ENCODE results near the gene KCNT1.

Gene KCNT1

GRCh38 chr9:135768516-135769218 is 66.7 kb downstream of the KCNT1 start:
- H3K9me3 Mint-ChIP-seq = no peaks in the 10 kb centered on the region

GRCh38 chr9:135769489-135770202 is 67.7 kb downstream of the KCNT1 start:
- no peak for DNase-seq (ENCODE audit: low spot score in 2 of 2)
- no peaks in the 10 kb centered on the region for H3K36me3 Mint-ChIP-seq
- no peaks in the 10 kb centered on the region for H3K9me3 Mint-ChIP-seq
- H3K27ac Mint-ChIP-seq = no peak overlapping the region
- ATAC-seq = no peak
- H3K4me1 Mint-ChIP-seq = no peaks in the 10 kb centered on the region
- no peak overlapping the region for H3K4me3 Mint-ChIP-seq

More at GRCh38 chr9:135768516-135769218, 66.7 kb downstream of the KCNT1 start:
- H3K4me3 Mint-ChIP-seq = no peak overlapping the region
- H3K4me1 Mint-ChIP-seq = no peaks in the 10 kb centered on the region
- no peak for ATAC-seq
- H3K27ac Mint-ChIP-seq = no peak overlapping the region
- no peaks in the 10 kb centered on the region for H3K36me3 Mint-ChIP-seq
- DNase-seq (ENCODE audit: low spot score in 2 of 2) = no peak

GRCh38 chr9:135770203-135770535 is 68.2 kb downstream of the KCNT1 start:
- ATAC-seq (peak; percentile 53), DNase-seq (ENCODE audit: low spot score in 2 of 2) (no peak)
- Mint-ChIP-seq H3K36me3 (no peaks in the 10 kb centered on the region), H3K4me3 (no peak overlapping the region), H3K9me3 (no peaks in the 10 kb centered on the region), H3K4me1 (no peaks in the 10 kb centered on the region), H3K27ac (no peak overlapping the region)

GRCh38 chr9:135770771-135771170 is 68.8 kb downstream of the KCNT1 start:
- ATAC-seq = no peak
- H3K9me3 Mint-ChIP-seq = no peaks in the 10 kb centered on the region

GRCh38 chr9:135771401-135772051 is 69.5 kb downstream of the KCNT1 start:
- Mint-ChIP-seq H3K9me3 (no peaks in the 10 kb centered on the region), H3K36me3 (no peaks in the 10 kb centered on the region), H3K4me3 (no peak overlapping the region), H3K4me1 (no peaks in the 10 kb centered on the region), H3K27ac (no peak overlapping the region)
- no peak for DNase-seq (ENCODE audit: low spot score in 2 of 2)
- no peak for ATAC-seq

More at GRCh38 chr9:135770771-135771170, 68.8 kb downstream of the KCNT1 start:
- DNase-seq (ENCODE audit: low spot score in 2 of 2) = no peak
- no peak overlapping the region for H3K27ac Mint-ChIP-seq
- no peaks in the 10 kb centered on the region for H3K4me1 Mint-ChIP-seq
- no peaks in the 10 kb centered on the region for H3K36me3 Mint-ChIP-seq
- no peak overlapping the region for H3K4me3 Mint-ChIP-seq

GRCh38 chr9:135772056-135772646 is 70.2 kb downstream of the KCNT1 start:
- Mint-ChIP-seq H3K4me3 (no peak overlapping the region), H3K9me3 (no peaks in the 10 kb centered on the region), H3K36me3 (no peaks in the 10 kb centered on the region), H3K4me1 (no peaks in the 10 kb centered on the region), H3K27ac (no peak overlapping the region)
- DNase-seq (ENCODE audit: low spot score in 2 of 2) (no peak), ATAC-seq (no peak)

- Mint-ChIP-seq H3K4me1 (peaks cover 3% of the 10 kb centered on the region), H3K9me3 (no peaks in the 10 kb centered on the region), H3K27ac (no peak overlapping the region), H3K4me3 (no peak overlapping the region), H3K36me3 (no peaks in the 10 kb centered on the region)
- ATAC-seq = no peak
- DNase-seq (ENCODE audit: low spot score in 2 of 2) = no peak
Observed at GRCh38 chr9:135772702-135773493, 70.9 kb downstream of the KCNT1 start.

- H3K9me3 Mint-ChIP-seq = no peaks in the 10 kb centered on the region
- no peak for ATAC-seq
Observed at GRCh38 chr9:135773530-135774238, 71.7 kb downstream of the KCNT1 start.

GRCh38 chr9:135774239-135774747 is 72.3 kb downstream of the KCNT1 start:
- DNase-seq (ENCODE audit: low spot score in 2 of 2) = no peak
- no peaks in the 10 kb centered on the region for H3K36me3 Mint-ChIP-seq
- no peaks in the 10 kb centered on the region for H3K9me3 Mint-ChIP-seq
- H3K4me3 Mint-ChIP-seq = no peak overlapping the region
- ATAC-seq = no peak
- peaks cover 6% of the 10 kb centered on the region for H3K4me1 Mint-ChIP-seq
- H3K27ac Mint-ChIP-seq = no peak overlapping the region

More at GRCh38 chr9:135773530-135774238, 71.7 kb downstream of the KCNT1 start:
- no peak overlapping the region for H3K4me3 Mint-ChIP-seq
- H3K27ac Mint-ChIP-seq = no peak overlapping the region
- peaks cover 6% of the 10 kb centered on the region for H3K4me1 Mint-ChIP-seq
- DNase-seq (ENCODE audit: low spot score in 2 of 2) = no peak
- H3K36me3 Mint-ChIP-seq = no peaks in the 10 kb centered on the region

GRCh38 chr9:135774794-135775525 is 73.0 kb downstream of the KCNT1 start:
- H3K4me3 Mint-ChIP-seq = no peak overlapping the region
- no peak overlapping the region for H3K27ac Mint-ChIP-seq
- no peak for DNase-seq (ENCODE audit: low spot score in 2 of 2)
- no peaks in the 10 kb centered on the region for H3K9me3 Mint-ChIP-seq
- H3K36me3 Mint-ChIP-seq = no peaks in the 10 kb centered on the region
- ATAC-seq = no peak
- peaks cover 6% of the 10 kb centered on the region for H3K4me1 Mint-ChIP-seq

GRCh38 chr9:135775911-135776310 is 73.9 kb downstream of the KCNT1 start:
- H3K27ac Mint-ChIP-seq = no peak overlapping the region
- H3K9me3 Mint-ChIP-seq = no peaks in the 10 kb centered on the region
- no peaks in the 10 kb centered on the region for H3K36me3 Mint-ChIP-seq
- H3K4me1 Mint-ChIP-seq = peaks cover 6% of the 10 kb centered on the region
- DNase-seq (ENCODE audit: low spot score in 2 of 2) = no peak
- H3K4me3 Mint-ChIP-seq = no peak overlapping the region
- ATAC-seq = no peak

- H3K4me3 Mint-ChIP-seq = no peak overlapping the region
- H3K36me3 Mint-ChIP-seq = no peaks in the 10 kb centered on the region
- peaks cover 6% of the 10 kb centered on the region for H3K4me1 Mint-ChIP-seq
- H3K27ac Mint-ChIP-seq = no peak overlapping the region
- no peaks in the 10 kb centered on the region for H3K9me3 Mint-ChIP-seq
- DNase-seq (ENCODE audit: low spot score in 2 of 2) (no peak), ATAC-seq (peak; percentile 56)
Observed at GRCh38 chr9:135776893-135777622, 75.1 kb downstream of the KCNT1 start.

GRCh38 chr9:135777623-135778177 is 75.7 kb downstream of the KCNT1 start:
- Mint-ChIP-seq H3K4me3 (no peak overlapping the region), H3K9me3 (no peaks in the 10 kb centered on the region), H3K36me3 (no peaks in the 10 kb centered on the region), H3K27ac (no peak overlapping the region), H3K4me1 (peaks cover 6% of the 10 kb centered on the region)
- ATAC-seq (no peak), DNase-seq (ENCODE audit: low spot score in 2 of 2) (no peak)
